GM18907 (cell line): ENCODE data around the gene GPRIN1.

ENCODE experiments used
- ATAC-seq: cut with Tn5 transposase; IDR thresholded peaks from one replicate; pipeline ENCODE4 v1.9.1; 2021; ENCODE audit warnings: mild to moderate bottlenecking, moderate library complexity; ENCODE audit not compliant: unreplicated experiment

The GPRIN1 gene

GRCh38 chr5:176643491-176644219, 33.7 kb upstream of the GPRIN1 start:
- no peak for ATAC-seq

- ATAC-seq: no peak
Measured at GRCh38 chr5:176642675-176643490, 32.9 kb upstream of the GPRIN1 start.

GRCh38 chr5:176640616-176641015, 30.7 kb upstream of the GPRIN1 start:
- ATAC-seq: no peak

GRCh38 chr5:176639981-176640380, 30.0 kb upstream of the GPRIN1 start:
- ATAC-seq: no peak

- ATAC-seq: no peak
Measured at GRCh38 chr5:176639208-176639607, 29.3 kb upstream of the GPRIN1 start.

- ATAC-seq: no peak
Measured at GRCh38 chr5:176638437-176638836, 28.5 kb upstream of the GPRIN1 start.

- no peak for ATAC-seq
Measured at GRCh38 chr5:176637556-176637955, 27.6 kb upstream of the GPRIN1 start.

GRCh38 chr5:176636426-176636825, 26.5 kb upstream of the GPRIN1 start:
- ATAC-seq: no peak

GRCh38 chr5:176633598-176633997, 23.6 kb upstream of the GPRIN1 start:
- no peak for ATAC-seq

- no peak for ATAC-seq
Measured at GRCh38 chr5:176632745-176633144, 22.8 kb upstream of the GPRIN1 start.

GRCh38 chr5:176631383-176632200, 21.6 kb upstream of the GPRIN1 start:
- no peak for ATAC-seq

- no peak for ATAC-seq
Measured at GRCh38 chr5:176630681-176631222, 20.8 kb upstream of the GPRIN1 start.

GRCh38 chr5:176629853-176630680, 20.1 kb upstream of the GPRIN1 start, which contains the start of the genes EIF4E1B and SNCB:
EIF4E1B (plus strand) TSS chr5:176630675; CDS start chr5:176642788, 12,113 bp downstream.
SNCB (minus strand) TSS chr5:176630534; CDS start chr5:176629654, 880 bp downstream.
- ATAC-seq: peak; percentile 77

- no peak for ATAC-seq
Measured at GRCh38 chr5:176629317-176629852, 19.4 kb upstream of the GPRIN1 start.

GRCh38 chr5:176628406-176629228, 18.7 kb upstream of the GPRIN1 start:
- ATAC-seq: no peak

- ATAC-seq: no peak
Measured at GRCh38 chr5:176627582-176627981, 17.6 kb upstream of the GPRIN1 start.

- ATAC-seq: no peak
Measured at GRCh38 chr5:176626876-176627236, 16.9 kb upstream of the GPRIN1 start.

GRCh38 chr5:176625966-176626875, 16.3 kb upstream of the GPRIN1 start:
- no peak for ATAC-seq
